A549 treated with ZK216348 at 1 μM for 4 hours (cell line): ENCODE results near the gene PATL2. TPM values are rescaled to one million over a fixed set of nuclear protein-coding genes. Genes with fewer than 3 reads are reported as not detected.

Experiments
- total RNA-seq: library from RNA; stranded (reverse); fragments of 200-300 nt; extraction: Qiagen RNA extraction; gene quantifications from 5 replicates; pipeline ENCODE4 v1.2.3, GENCODE V29; 2022; ENCODE audit warnings: low read depth

The PATL2 gene
- total RNA-seq, result 0.13 to 0.28 TPM (median 0.27 TPM) in 3 of 5 replicates, not detected in the others

GRCh38 chr15:44711096-44711742, at the start of gene PATL2, which contains the start of gene B2M:
Gene PATL2 (minus strand): TSS chr15:44711323. CDS start chr15:44676490, 34,833 bp downstream.
Gene B2M (plus strand): TSS chr15:44711517. CDS start chr15:44711547, 30 bp downstream.

DNA sequence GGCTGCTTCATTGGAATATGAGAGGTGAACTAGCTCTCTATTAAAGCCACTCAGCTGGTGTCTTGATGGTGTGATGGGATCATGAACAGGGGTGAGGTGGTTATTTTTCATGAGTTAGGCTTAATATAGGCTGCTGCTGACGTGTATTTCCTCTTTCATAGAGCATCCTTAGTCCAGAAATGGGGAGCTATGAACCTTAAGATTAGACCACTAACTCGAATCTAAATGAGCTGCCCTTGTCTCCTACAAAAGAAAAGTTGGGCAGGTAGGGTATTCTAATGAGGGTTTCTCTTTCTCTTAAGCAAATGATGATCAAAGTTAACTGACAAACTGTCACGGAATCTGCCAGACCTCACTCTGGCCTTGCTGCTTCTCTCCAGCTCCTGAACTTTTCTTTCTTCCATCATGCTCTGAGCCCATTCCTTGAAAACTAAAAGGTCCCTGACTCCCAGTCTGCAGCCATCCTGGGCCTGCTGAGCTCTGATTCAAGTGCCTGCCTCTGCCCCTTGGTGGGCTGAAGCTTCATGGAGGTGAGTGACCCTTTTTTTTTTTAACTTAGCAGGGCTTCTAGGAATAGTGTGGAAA, 25.1 kb upstream of the PATL2 start, which contains the start of gene TRIM69:
Gene TRIM69, plus strand, starts transcription at position 348 of the 585 bp plus-strand sequence. Its CDS starts 177 bp downstream, at position 525.

GRCh38 chr15:44663410-44664308, 47.5 kb downstream of the PATL2 start, which contains the start of gene SPG11:
Gene SPG11 (minus strand): TSS chr15:44663662. CDS start chr15:44663647, 15 bp downstream.

Other genes with a start within 250 kb of the PATL2 start
- 88.7 to 186 TPM (median 89.0 TPM) in 5 replicates for gene EIF3J, start 174.2 kb downstream of the PATL2 start, total RNA-seq
- gene SPG11, start 47.7 kb downstream of the PATL2 start, total RNA-seq, result 7.6 to 9.5 TPM (median 8.6 TPM) in 5 replicates
- gene B2M, start 194 bp upstream of the PATL2 start, total RNA-seq, result 392 to 502 TPM (median 408 TPM) in 5 replicates
- 4.8 to 8.3 TPM (median 7.1 TPM) in 5 replicates for gene TRIM69, start 25.2 kb upstream of the PATL2 start, total RNA-seq
- not detected in 5 replicates for gene TERB2, start 245.4 kb upstream of the PATL2 start, total RNA-seq